ENCODE results near the gene KCNJ15. TPM values are rescaled to one million over a fixed set of nuclear protein-coding genes. Genes with fewer than 3 reads are reported as not detected.
"Not testable (repeated sequence)": the region's sequence is repeated elsewhere in the genome, so short reads cannot be mapped to it uniquely, and the experiment has no call there.

The KCNJ15 gene
- total RNA-seq, 3 donors from 2014 or later (not counting 1 experiment from before 2014, with no cell fraction given) = 1.9 TPM; not detected in 2

- DNase-seq (peak; percentile 50 to 80), ATAC-seq (peak; percentile 93 to 98 (median 93))
- Mint-ChIP-seq H3K4me3 (peak overlapping the region; percentile 55), H3K27ac (peak overlapping the region; percentile 87 to 91), H3K4me1 (peaks cover 24 to 25% of the 10 kb centered on the region in 2 donors), H3K27me3 (ENCODE audit: low read depth in 2 of 2) (peaks cover 12 to 15% of the 10 kb centered on the region in 2 donors), H3K36me3 (no peaks in the 10 kb centered on the region), H3K9me3 (peaks cover 4 to 7% of the 10 kb centered on the region in 2 donors)
- peaks cover 17% of the 10 kb centered on the region for H3K4me1 ChIP-seq (ENCODE audit: control insufficient read depth, insufficient read depth, low read length)
- H3K27me3 ChIP-seq (ENCODE audit: control insufficient read depth, insufficient read depth, low read length) = no peaks in the 10 kb centered on the region
- TF ChIP-seq, protein P1, sequence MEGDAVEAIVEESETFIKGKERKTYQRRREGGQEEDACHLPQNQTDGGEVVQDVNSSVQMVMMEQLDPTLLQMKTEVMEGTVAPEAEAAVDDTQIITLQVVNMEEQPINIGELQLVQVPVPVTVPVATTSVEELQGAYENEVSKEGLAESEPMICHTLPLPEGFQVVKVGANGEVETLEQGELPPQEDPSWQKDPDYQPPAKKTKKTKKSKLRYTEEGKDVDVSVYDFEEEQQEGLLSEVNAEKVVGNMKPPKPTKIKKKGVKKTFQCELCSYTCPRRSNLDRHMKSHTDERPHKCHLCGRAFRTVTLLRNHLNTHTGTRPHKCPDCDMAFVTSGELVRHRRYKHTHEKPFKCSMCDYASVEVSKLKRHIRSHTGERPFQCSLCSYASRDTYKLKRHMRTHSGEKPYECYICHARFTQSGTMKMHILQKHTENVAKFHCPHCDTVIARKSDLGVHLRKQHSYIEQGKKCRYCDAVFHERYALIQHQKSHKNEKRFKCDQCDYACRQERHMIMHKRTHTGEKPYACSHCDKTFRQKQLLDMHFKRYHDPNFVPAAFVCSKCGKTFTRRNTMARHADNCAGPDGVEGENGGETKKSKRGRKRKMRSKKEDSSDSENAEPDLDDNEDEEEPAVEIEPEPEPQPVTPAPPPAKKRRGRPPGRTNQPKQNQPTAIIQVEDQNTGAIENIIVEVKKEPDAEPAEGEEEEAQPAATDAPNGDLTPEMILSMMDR (IDR thresholded peaks at IDR 0.05) = no peak
- H3K4me3 ChIP-seq (ENCODE audit: low read length) = no peak overlapping the region
- H3K27ac ChIP-seq (ENCODE audit: low read length) = peak overlapping the region; percentile 7
- intact Hi-C loops (cut with micrococcal nuclease) = no loop called here
- WGBS (ENCODE audit: insufficient coverage) = 26% methylated on average over 8 of the region's 9 CpGs
- H3K9me3 ChIP-seq (ENCODE audit: control insufficient read depth, insufficient read depth, low read length) = no peaks in the 10 kb centered on the region
- no peaks in the 10 kb centered on the region for H3K36me3 ChIP-seq (ENCODE audit: control insufficient read depth, insufficient read depth, low read length)
Measured at GRCh38 chr21:38244885-38245869, 11.6 kb upstream of the KCNJ15 start.

GRCh38 chr21:38246511-38246910, 10.3 kb upstream of the KCNJ15 start:
- intact Hi-C loops (cut with micrococcal nuclease) = no loop called here
- Mint-ChIP-seq H3K9me3 (peaks cover 4 to 7% of the 10 kb centered on the region in 2 donors), H3K27me3 (ENCODE audit: low read depth in 2 of 2) (peaks cover 12 to 23% of the 10 kb centered on the region in 2 donors), H3K36me3 (no peaks in the 10 kb centered on the region), H3K27ac (peak overlapping the region; percentile 87 to 91), H3K4me3 (no peak overlapping the region), H3K4me1 (peaks cover 18 to 24% of the 10 kb centered on the region in 2 donors)
- H3K27me3 ChIP-seq (ENCODE audit: control insufficient read depth, insufficient read depth, low read length) = no peaks in the 10 kb centered on the region
- no peak overlapping the region for H3K27ac ChIP-seq (ENCODE audit: low read length)
- no peaks in the 10 kb centered on the region for H3K9me3 ChIP-seq (ENCODE audit: control insufficient read depth, insufficient read depth, low read length)
- DNase-seq = no peak
- peaks cover 12% of the 10 kb centered on the region for H3K4me1 ChIP-seq (ENCODE audit: control insufficient read depth, insufficient read depth, low read length)
- no peak for ATAC-seq
- no peaks in the 10 kb centered on the region for H3K36me3 ChIP-seq (ENCODE audit: control insufficient read depth, insufficient read depth, low read length)
- TF ChIP-seq, protein P1 (IDR thresholded peaks at IDR 0.05) = no peak
- H3K4me3 ChIP-seq (ENCODE audit: low read length) = no peak overlapping the region

DNA sequence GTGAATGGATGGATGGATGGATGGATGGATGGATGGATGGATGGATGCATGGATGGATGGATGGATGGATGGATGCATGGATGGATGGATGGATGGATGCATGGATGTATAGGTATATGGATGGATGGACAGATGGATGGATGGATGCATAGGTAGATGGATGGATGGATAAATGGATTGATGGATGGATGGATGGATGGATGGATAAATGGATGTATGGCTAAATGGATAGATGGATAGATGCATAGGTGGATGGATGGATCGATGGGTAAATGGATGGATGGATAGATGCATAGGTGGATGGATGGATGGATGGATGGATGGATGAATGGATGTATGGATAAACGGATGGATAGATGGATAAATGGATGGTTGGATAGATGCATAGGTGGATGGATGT, 9.7 kb upstream of the KCNJ15 start:
- H3K36me3 Mint-ChIP-seq; H3K9me3 ChIP-seq (ENCODE audit: control insufficient read depth, insufficient read depth, low read length); H3K4me3 ChIP-seq (ENCODE audit: low read length); DNase-seq; intact Hi-C loops (cut with micrococcal nuclease); H3K27ac Mint-ChIP-seq; H3K27ac ChIP-seq (ENCODE audit: low read length); H3K27me3 ChIP-seq (ENCODE audit: control insufficient read depth, insufficient read depth, low read length); ATAC-seq; H3K36me3 ChIP-seq (ENCODE audit: control insufficient read depth, insufficient read depth, low read length); H3K4me3 Mint-ChIP-seq; H3K9me3 Mint-ChIP-seq: not testable (repeated sequence)
- H3K4me1 ChIP-seq (ENCODE audit: control insufficient read depth, insufficient read depth, low read length) = peaks cover 12% of the 10 kb centered on the region
- peaks cover 12 to 25% of the 10 kb centered on the region in 2 donors for H3K27me3 Mint-ChIP-seq (ENCODE audit: low read depth in 2 of 2)
- WGBS (ENCODE audit: insufficient coverage) = 82% methylated on average over 2 of the region's 2 CpGs
- H3K4me1 Mint-ChIP-seq = peaks cover 18 to 24% of the 10 kb centered on the region in 2 donors

DNA sequence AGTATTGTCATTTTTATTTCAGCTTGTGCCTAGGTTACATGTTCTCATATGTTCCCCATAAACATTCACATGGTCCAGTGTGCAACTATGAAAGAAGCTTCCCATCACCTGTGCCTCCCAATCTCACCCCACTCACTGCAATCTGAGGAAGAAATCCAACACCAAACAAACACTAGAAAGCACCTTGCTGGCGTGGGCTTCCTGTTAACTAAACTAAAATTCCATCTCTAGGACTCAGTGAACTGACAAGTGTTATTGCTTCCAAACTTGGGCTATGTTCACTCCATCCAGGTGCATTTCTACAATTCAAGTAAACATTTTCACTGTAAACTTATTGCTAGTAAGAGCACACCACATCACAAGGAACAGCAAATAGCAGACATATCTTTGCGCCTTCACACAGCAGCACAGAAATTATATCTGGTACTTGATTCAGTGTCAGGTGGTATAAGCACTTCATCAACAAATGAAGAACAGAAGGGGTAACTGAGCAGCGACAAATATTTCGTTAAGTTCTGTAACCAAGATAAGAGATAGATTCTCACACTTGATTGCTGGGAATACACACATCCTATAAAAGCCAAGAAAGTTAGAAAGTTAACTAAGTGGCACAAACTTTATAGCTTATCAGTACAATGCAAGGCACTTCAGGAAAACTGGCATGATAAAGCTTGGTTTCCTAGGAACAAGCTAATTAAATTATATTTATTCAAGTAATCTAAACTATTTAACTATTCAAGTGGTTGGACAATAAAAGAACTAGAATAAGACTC, 8.9 kb upstream of the KCNJ15 start:
- intact Hi-C loops (cut with micrococcal nuclease) = no loop called here
- Mint-ChIP-seq H3K4me3 (no peak overlapping the region), H3K27me3 (ENCODE audit: low read depth in 2 of 2) (peaks cover 11 to 22% of the 10 kb centered on the region in 2 donors), H3K27ac (no peak overlapping the region), H3K36me3 (no peaks in the 10 kb centered on the region), H3K4me1 (peaks cover 18 to 24% of the 10 kb centered on the region in 2 donors), H3K9me3 (peaks cover 4 to 7% of the 10 kb centered on the region in 2 donors)
- TF ChIP-seq, protein P1 (IDR thresholded peaks at IDR 0.05) = no peak
- 91% methylated on average over 4 of the region's 4 CpGs for WGBS (ENCODE audit: insufficient coverage)
- ATAC-seq (no peak), DNase-seq (no peak)
- H3K4me3 ChIP-seq (ENCODE audit: low read length) = no peak overlapping the region
- no peak overlapping the region for H3K27ac ChIP-seq (ENCODE audit: low read length)
- H3K9me3 ChIP-seq (ENCODE audit: control insufficient read depth, insufficient read depth, low read length) = no peaks in the 10 kb centered on the region
- no peaks in the 10 kb centered on the region for H3K36me3 ChIP-seq (ENCODE audit: control insufficient read depth, insufficient read depth, low read length)
- H3K4me1 ChIP-seq (ENCODE audit: control insufficient read depth, insufficient read depth, low read length) = peaks cover 12% of the 10 kb centered on the region
- no peaks in the 10 kb centered on the region for H3K27me3 ChIP-seq (ENCODE audit: control insufficient read depth, insufficient read depth, low read length)
